ENCODE results near the gene WFDC12.

Gene WFDC12

DNA sequence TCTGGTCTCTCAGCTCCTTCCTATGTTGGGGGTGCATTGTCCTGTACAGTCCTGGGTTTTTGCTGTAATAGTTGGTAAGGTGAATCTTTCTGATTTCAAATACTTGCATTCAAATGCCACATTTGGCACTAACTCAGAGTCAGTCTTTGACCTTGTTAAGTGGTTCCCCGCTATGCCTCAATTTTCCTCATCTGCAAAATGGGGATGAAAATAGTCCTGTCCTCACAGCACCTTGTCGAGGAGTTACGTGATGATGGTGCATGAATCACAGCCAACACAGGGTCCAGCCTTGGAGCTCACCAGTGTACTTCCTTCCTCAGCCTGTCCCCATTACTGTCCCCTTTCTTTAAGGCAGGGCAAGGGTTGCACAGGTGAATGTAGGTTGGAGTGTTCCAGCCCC lies 10.4 kb downstream of the WFDC12 start:
- Histone ChIP-seq H3K4me1 (ENCODE audit: control insufficient read depth, insufficient read depth, low read length) (no peaks in the 10 kb centered on the region), H3K27me3 (ENCODE audit: control insufficient read depth, insufficient read depth, low read length) (peaks cover 14% of the 10 kb centered on the region), H3K9me3 (ENCODE audit: control insufficient read depth, low read length) (no peaks in the 10 kb centered on the region), H3K9ac (ENCODE audit: low read length) (no peak overlapping the region), H3K36me3 (ENCODE audit: control insufficient read depth, insufficient read depth, low read length) (no peaks in the 10 kb centered on the region), H3K4me3 (ENCODE audit: low read length) (no peak overlapping the region)

GRCh38 chr20:45112754-45113153 lies 11.5 kb downstream of the WFDC12 start:
- Histone ChIP-seq H3K9me3 (ENCODE audit: control insufficient read depth, low read length) (no peaks in the 10 kb centered on the region), H3K4me3 (ENCODE audit: low read length) (no peak overlapping the region), H3K9ac (ENCODE audit: low read length) (no peak overlapping the region), H3K36me3 (ENCODE audit: control insufficient read depth, insufficient read depth, low read length) (no peaks in the 10 kb centered on the region), H3K27me3 (ENCODE audit: control insufficient read depth, insufficient read depth, low read length) (peaks cover 14% of the 10 kb centered on the region), H3K4me1 (ENCODE audit: control insufficient read depth, insufficient read depth, low read length) (no peaks in the 10 kb centered on the region)

DNA sequence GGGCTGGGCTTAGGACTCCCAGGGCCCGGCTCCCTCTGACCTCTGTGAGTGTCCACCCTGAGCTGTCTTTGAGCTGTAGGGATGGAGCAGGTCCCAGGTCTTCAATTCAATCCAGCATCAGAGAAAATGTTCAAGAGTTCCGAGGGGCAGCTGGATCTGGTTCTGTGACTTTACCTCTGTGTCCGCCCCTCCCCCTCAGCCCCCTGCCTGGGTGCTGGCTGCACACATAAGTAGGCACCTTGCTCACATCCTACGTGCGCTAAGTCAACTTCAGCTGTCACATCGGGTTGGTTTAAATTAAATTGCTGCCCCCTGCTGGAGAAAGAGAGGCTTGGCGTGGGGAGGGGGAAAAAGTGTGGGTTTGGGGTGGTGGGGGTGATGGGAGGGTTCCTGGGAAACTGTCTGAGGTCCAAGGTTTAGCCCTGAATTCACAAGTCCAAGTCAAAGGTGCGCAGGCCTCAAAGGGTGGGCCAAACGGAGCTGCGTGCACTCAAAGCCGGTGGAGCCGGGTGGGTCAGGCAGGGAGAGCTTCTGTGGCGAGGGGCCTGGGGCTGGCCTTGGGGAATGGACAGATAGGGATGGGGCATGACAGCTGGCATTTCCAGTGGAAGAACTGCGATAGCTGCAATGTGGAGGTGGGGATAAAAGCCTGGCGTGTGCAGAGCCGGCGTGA lies 12.3 kb downstream of the WFDC12 start:
- Histone ChIP-seq H3K36me3 (ENCODE audit: control insufficient read depth, insufficient read depth, low read length) (no peaks in the 10 kb centered on the region), H3K9ac (ENCODE audit: low read length) (no peak overlapping the region), H3K4me1 (ENCODE audit: control insufficient read depth, insufficient read depth, low read length) (no peaks in the 10 kb centered on the region), H3K9me3 (ENCODE audit: control insufficient read depth, low read length) (no peaks in the 10 kb centered on the region), H3K4me3 (ENCODE audit: low read length) (no peak overlapping the region), H3K27me3 (ENCODE audit: control insufficient read depth, insufficient read depth, low read length) (peaks cover 14% of the 10 kb centered on the region)

DNA sequence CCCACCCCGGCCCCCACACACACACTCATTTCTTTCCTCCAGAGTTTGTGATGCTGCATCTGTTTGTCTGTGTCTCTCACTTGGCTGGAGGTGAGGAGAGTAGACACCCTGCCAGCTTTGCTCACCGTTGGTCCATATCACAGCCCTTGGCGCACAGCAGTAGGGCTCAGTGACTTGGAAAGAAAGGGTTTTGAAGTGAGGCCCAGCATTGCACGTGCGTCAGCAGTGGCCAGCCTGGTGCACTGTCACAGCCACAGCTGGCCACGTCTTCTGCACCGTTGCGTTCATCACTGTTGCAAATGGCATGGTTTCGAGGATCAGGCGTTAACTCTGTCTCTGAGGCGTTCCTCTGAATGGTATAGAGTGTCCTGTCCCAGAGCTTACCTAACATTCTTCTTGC lies 13.0 kb downstream of the WFDC12 start:
- Histone ChIP-seq H3K4me3 (ENCODE audit: low read length) (no peak overlapping the region), H3K36me3 (ENCODE audit: control insufficient read depth, insufficient read depth, low read length) (no peaks in the 10 kb centered on the region), H3K27me3 (ENCODE audit: control insufficient read depth, insufficient read depth, low read length) (peaks cover 14% of the 10 kb centered on the region), H3K9me3 (ENCODE audit: control insufficient read depth, low read length) (no peaks in the 10 kb centered on the region), H3K9ac (ENCODE audit: low read length) (no peak overlapping the region), H3K4me1 (ENCODE audit: control insufficient read depth, insufficient read depth, low read length) (no peaks in the 10 kb centered on the region)

DNA sequence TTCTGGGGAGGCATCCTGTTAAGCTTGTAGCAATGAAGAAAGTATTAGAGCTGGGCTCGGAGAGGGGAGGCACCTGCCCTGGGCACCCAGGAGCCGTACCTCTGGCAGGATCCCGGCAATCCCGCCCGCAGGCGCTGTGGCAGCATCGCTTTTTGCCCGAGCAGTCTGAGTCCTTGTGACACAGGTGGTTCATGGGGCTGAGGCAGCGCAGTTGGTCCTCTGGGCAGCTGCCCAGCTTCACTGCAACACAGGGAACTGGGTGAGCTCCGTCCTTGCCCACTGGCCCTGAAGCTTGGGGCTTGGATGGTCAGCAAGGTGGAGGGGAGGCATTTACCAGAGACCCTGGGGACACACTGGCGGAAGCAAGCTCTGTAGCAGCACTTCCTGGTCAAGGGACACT lies 14.0 kb downstream of the WFDC12 start:
- peaks cover 14% of the 10 kb centered on the region for H3K27me3 ChIP-seq (ENCODE audit: control insufficient read depth, insufficient read depth, low read length)
- H3K9me3 ChIP-seq (ENCODE audit: control insufficient read depth, low read length): no peaks in the 10 kb centered on the region
- no peak overlapping the region for H3K9ac ChIP-seq (ENCODE audit: low read length)
- no peaks in the 10 kb centered on the region for H3K36me3 ChIP-seq (ENCODE audit: control insufficient read depth, insufficient read depth, low read length)
- H3K4me3 ChIP-seq (ENCODE audit: low read length): no peak overlapping the region
- H3K4me1 ChIP-seq (ENCODE audit: control insufficient read depth, insufficient read depth, low read length): no peaks in the 10 kb centered on the region

- Histone ChIP-seq H3K4me3 (ENCODE audit: low read length) (no peak overlapping the region), H3K4me1 (ENCODE audit: control insufficient read depth, insufficient read depth, low read length) (no peaks in the 10 kb centered on the region), H3K9me3 (ENCODE audit: control insufficient read depth, low read length) (no peaks in the 10 kb centered on the region), H3K36me3 (ENCODE audit: control insufficient read depth, insufficient read depth, low read length) (no peaks in the 10 kb centered on the region), H3K9ac (ENCODE audit: low read length) (no peak overlapping the region), H3K27me3 (ENCODE audit: control insufficient read depth, insufficient read depth, low read length) (peaks cover 12% of the 10 kb centered on the region)
Measured at GRCh38 chr20:45109634-45110033, 14.6 kb downstream of the WFDC12 start.

- no peaks in the 10 kb centered on the region for H3K36me3 ChIP-seq (ENCODE audit: control insufficient read depth, insufficient read depth, low read length)
- peaks cover 14% of the 10 kb centered on the region for H3K27me3 ChIP-seq (ENCODE audit: control insufficient read depth, insufficient read depth, low read length)
- no peaks in the 10 kb centered on the region for H3K9me3 ChIP-seq (ENCODE audit: control insufficient read depth, low read length)
- H3K4me1 ChIP-seq (ENCODE audit: control insufficient read depth, insufficient read depth, low read length): no peaks in the 10 kb centered on the region
- no peak overlapping the region for H3K4me3 ChIP-seq (ENCODE audit: low read length)
- H3K9ac ChIP-seq (ENCODE audit: low read length): no peak overlapping the region
Measured at GRCh38 chr20:45105317-45105716, 18.9 kb downstream of the WFDC12 start.

DNA sequence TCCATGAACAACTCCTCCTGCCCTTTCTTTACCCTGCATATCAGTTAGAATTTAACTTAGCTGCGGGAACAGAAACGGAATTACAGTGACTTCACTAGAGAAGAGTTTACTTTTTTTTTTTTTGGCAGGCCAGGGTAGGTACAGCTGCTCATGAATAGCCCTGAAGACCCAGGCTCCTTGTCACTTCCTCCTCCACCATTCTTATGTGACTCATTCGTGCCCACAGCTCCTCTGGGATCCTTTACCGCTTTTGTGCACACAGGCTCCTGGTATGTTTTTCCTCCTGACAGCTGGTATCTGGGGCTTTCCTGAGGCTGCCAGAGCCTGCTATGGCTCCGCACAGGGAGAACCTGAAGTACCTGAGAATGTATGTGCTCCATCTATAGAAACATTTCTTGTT lies 19.5 kb downstream of the WFDC12 start:
- peaks cover 18% of the 10 kb centered on the region for H3K27me3 ChIP-seq (ENCODE audit: control insufficient read depth, insufficient read depth, low read length)

DNA sequence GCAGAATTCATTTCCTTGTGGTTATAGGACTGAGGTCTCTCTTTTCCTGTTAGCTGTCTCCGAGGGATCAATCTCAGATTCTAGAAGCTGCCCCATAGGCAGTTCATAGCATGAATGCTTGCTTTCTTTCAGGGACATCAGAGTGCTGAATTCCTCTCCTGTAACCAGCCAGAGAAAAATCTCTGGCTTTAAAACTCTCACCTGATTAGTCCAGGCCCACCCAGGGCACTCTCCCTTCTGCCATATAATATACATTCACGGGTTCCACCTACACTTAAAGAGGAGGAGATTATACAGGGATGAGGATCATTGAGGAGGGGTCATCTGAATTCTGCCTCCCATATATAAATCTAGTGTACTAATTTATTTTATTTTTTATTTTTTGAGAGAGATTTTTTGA lies 21.2 kb downstream of the WFDC12 start:
- H3K36me3 ChIP-seq (ENCODE audit: control insufficient read depth, insufficient read depth, low read length): no peaks in the 10 kb centered on the region
- H3K9me3 ChIP-seq (ENCODE audit: control insufficient read depth, low read length): no peaks in the 10 kb centered on the region
- H3K9ac ChIP-seq (ENCODE audit: low read length): no peak overlapping the region
- peaks cover 3% of the 10 kb centered on the region for H3K4me1 ChIP-seq (ENCODE audit: control insufficient read depth, insufficient read depth, low read length)
- H3K4me3 ChIP-seq (ENCODE audit: low read length): no peak overlapping the region
- peaks cover 34% of the 10 kb centered on the region for H3K27me3 ChIP-seq (ENCODE audit: control insufficient read depth, insufficient read depth, low read length)

More for the DNA sequence above, 19.5 kb downstream of the WFDC12 start:
- H3K4me3 ChIP-seq (ENCODE audit: low read length): no peak overlapping the region
- no peaks in the 10 kb centered on the region for H3K36me3 ChIP-seq (ENCODE audit: control insufficient read depth, insufficient read depth, low read length)
- no peaks in the 10 kb centered on the region for H3K9me3 ChIP-seq (ENCODE audit: control insufficient read depth, low read length)
- no peak overlapping the region for H3K9ac ChIP-seq (ENCODE audit: low read length)
- H3K4me1 ChIP-seq (ENCODE audit: control insufficient read depth, insufficient read depth, low read length): no peaks in the 10 kb centered on the region

DNA sequence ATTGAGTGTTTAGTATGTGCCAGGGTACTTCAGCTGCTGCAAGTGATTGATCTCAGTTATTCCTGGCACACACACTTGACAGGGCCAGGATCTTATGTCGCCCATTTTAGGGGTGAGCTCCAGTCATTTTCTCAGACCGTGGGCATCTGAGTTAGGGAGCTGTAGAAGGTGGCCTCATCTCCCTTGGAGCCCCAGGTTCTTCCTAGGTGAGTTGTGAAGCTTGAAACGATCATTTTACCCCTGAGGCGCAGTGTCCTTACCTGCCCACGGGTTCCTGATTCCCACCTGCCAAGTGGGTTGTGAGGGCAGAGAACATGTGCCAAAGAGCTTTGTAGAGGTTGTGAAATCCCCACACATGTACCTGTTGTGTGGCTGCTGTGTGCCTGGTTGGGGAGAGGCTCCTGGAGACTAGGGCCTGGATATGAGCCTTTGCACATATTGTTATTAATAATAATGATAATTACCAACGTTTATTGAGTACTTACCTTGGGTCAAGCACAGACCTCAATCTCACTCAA lies 22.9 kb downstream of the WFDC12 start:
- Histone ChIP-seq H3K9me3 (ENCODE audit: control insufficient read depth, low read length) (no peaks in the 10 kb centered on the region), H3K4me1 (ENCODE audit: control insufficient read depth, insufficient read depth, low read length) (peaks cover 5% of the 10 kb centered on the region), H3K9ac (ENCODE audit: low read length) (no peak overlapping the region), H3K4me3 (ENCODE audit: low read length) (no peak overlapping the region), H3K27me3 (ENCODE audit: control insufficient read depth, insufficient read depth, low read length) (peaks cover 51% of the 10 kb centered on the region), H3K36me3 (ENCODE audit: control insufficient read depth, insufficient read depth, low read length) (no peaks in the 10 kb centered on the region)

DNA sequence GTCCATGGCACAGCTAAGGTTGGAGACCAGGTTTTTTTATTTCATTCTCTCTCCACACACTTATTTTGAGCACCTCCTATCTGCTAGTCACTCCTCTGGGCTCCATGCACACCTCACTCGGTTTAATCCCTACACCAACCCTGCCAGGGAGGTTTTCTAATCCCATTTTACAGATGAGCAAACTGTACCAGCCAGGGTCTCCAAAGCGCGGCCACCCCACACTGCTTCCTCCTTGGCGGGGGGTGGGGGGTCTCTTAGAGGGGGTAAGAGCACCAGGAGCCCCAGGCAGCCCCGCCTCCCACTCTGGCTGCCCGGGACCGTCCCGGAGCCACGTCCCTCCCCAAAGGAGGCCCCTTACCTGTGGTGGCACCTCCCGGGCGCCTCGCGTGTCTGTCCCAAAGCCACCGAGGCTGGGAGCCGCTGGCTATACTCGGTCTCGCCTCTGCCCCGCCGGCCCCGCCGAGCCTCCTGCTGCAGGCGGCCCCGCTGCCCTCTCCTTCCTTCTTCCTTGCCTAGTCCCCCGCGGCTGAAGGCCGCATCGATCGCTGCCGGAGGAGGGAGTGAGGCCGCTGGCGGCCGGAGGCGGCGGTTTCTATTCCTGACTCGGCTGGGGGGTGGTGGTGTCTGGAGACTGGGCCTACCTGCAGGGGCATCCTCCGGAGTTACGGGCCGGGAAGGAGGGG lies 23.6 kb downstream of the WFDC12 start, which contains the start of gene KCNS1:
Gene KCNS1 (minus strand): TSS at position 565 of the 683 bp plus-strand sequence. CDS start 1,891 bp downstream, outside the sequence.
- Histone ChIP-seq H3K36me3 (ENCODE audit: control insufficient read depth, insufficient read depth, low read length) (no peaks in the 10 kb centered on the region), H3K9me3 (ENCODE audit: control insufficient read depth, low read length) (no peaks in the 10 kb centered on the region), H3K4me3 (ENCODE audit: low read length) (no peak within 1 kb of the TSS), H3K27me3 (ENCODE audit: control insufficient read depth, insufficient read depth, low read length) (peaks cover 57% of the 10 kb centered on the region), H3K4me1 (ENCODE audit: control insufficient read depth, insufficient read depth, low read length) (peaks cover 5% of the 10 kb centered on the region), H3K9ac (ENCODE audit: low read length) (no peak within 1 kb of the TSS)

- no peak overlapping the region for H3K4me3 ChIP-seq (ENCODE audit: low read length)
- H3K9me3 ChIP-seq (ENCODE audit: control insufficient read depth, low read length): no peaks in the 10 kb centered on the region
- H3K9ac ChIP-seq (ENCODE audit: low read length): no peak overlapping the region
- peaks cover 5% of the 10 kb centered on the region for H3K4me1 ChIP-seq (ENCODE audit: control insufficient read depth, insufficient read depth, low read length)
- no peaks in the 10 kb centered on the region for H3K36me3 ChIP-seq (ENCODE audit: control insufficient read depth, insufficient read depth, low read length)
- H3K27me3 ChIP-seq (ENCODE audit: control insufficient read depth, insufficient read depth, low read length): peaks cover 57% of the 10 kb centered on the region
Measured at GRCh38 chr20:45098103-45098773, 26.0 kb downstream of the WFDC12 start.
